GM12891 (cell line): Measurements from ENCODE around the gene IFIT2.

ENCODE experiments used
- PAX5 ChIP-seq: IDR thresholded peaks from 2 replicates; pipeline ENCODE4 v1.6.1; 2011; ENCODE audit warnings: low read length, moderate library complexity, mild to moderate bottlenecking; ENCODE audit not compliant: insufficient read depth, severe bottlenecking
- POLR2A ChIP-seq: IDR thresholded peaks from 2 replicates; pipeline ENCODE4 v1.6.1; 2011; ENCODE audit warnings: low read depth, low read length, control low read depth
- POLR2AphosphoS5 ChIP-seq: IDR thresholded peaks from 2 replicates; pipeline ENCODE4 v1.6.1; 2011; ENCODE audit warnings: low read depth, low read length, control low read depth

- TF ChIP-seq POLR2AphosphoS5 (no peak), POLR2A (peak; percentile 50; the same call in 1 of the 2 replicates), PAX5 (no peak)
Measured at GRCh38 chr10:89327803-89328441, 26.1 kb downstream of the IFIT2 start, which contains the start of gene IFIT3.
